RWPE1 (cell line): ENCODE results near the gene SPINK14.
A peak's percentile ranks its signal among the peaks of the same experiment; 100 is the strongest.

ENCODE experiments used
- CTCF ChIA-PET: fragments of 350-600 bp; sonication (Branson Sonifier 250); formaldehyde crosslinking; extraction: SDS; loops from one replicate; lab custom pipeline; 2021; lab: Yijun Ruan, JAX
- POLR2A ChIA-PET: fragments of 400-600 bp; formaldehyde crosslinking; extraction: SDS; loops from one replicate; lab custom pipeline; 2020; ENCODE audit warnings: antibody characterized with exemption; ENCODE audit not compliant: low non-redundant PET; lab: Yijun Ruan, JAX
- DNase-seq: peaks from one replicate; pipeline ENCODE4 v3.0.0; 2012; ENCODE audit warnings: low spot score
- H3K27ac ChIP-seq: fragments of 450-650 bp; 2 replicates; pipeline ENCODE4 v1.5.1; 2017
- CTCF ChIP-seq: fragments of 450-650 bp; conservative IDR thresholded peaks from 2 replicates; pipeline ENCODE4 v1.5.1; 2017; ENCODE audit warnings: low read depth, mild to moderate bottlenecking

Gene SPINK14

GRCh38 chr5:148179234-148179824 is 11.0 kb downstream of the SPINK14 start:
- peak; percentile 34 for DNase-seq
- CTCF ChIA-PET: interaction anchor here (0.5 to 2.1 kb wide), 7 partner anchors 15 to 552 kb away, joined by 3 to 10 read pairs (median 5); no protein-coding TSS in a partner anchor
- POLR2A ChIA-PET: no interaction called here
- no peak overlapping the region for H3K27ac ChIP-seq
- peak; percentile 90 for TF ChIP-seq CTCF

- H3K27ac ChIP-seq: no peak overlapping the region
- ChIA-PET CTCF (interaction anchor here (0.6 to 1.3 kb wide), 6 partner anchors 9 to 786 kb away, joined by 3 to 8 read pairs (median 4); no protein-coding TSS in a partner anchor), POLR2A (no interaction called here)
- DNase-seq: peak; percentile 67
- TF ChIP-seq CTCF: no peak
Measured at GRCh38 chr5:148186248-148187003, 18.1 kb downstream of the SPINK14 start.

- no peak for DNase-seq
- no peak overlapping the region for H3K27ac ChIP-seq
- CTCF ChIA-PET: no interaction called here
- no peak for TF ChIP-seq CTCF
- POLR2A ChIA-PET: no interaction called here
Measured at GRCh38 chr5:148191010-148191409, 22.7 kb downstream of the SPINK14 start.

GRCh38 chr5:148193202-148193601 is 24.9 kb downstream of the SPINK14 start:
- no peak overlapping the region for H3K27ac ChIP-seq
- ChIA-PET POLR2A (no interaction called here), CTCF (no interaction called here)
- no peak for TF ChIP-seq CTCF
- DNase-seq: no peak

DNA sequence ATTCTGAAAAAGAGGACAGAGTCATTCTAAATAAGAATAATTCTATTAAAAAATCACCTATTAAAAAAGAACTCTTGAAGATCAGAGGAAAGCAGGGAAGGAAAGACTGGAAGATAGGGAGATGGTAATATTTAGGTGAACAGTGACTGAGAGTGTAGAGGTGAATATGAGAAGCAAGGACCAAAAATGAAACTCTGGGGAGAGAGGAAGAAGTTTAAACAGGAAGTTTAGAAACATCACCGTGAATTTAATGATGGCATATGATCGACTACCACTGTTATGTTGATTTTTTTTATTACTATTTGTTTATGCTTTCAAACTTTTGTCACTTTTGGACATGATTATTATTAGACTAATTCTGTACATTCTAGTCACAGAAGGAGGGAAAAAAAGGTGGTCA is 32.8 kb downstream of the SPINK14 start:
- no peak for TF ChIP-seq CTCF
- no peak overlapping the region for H3K27ac ChIP-seq
- POLR2A ChIA-PET: no interaction called here
- CTCF ChIA-PET: no interaction called here
- no peak for DNase-seq

DNA sequence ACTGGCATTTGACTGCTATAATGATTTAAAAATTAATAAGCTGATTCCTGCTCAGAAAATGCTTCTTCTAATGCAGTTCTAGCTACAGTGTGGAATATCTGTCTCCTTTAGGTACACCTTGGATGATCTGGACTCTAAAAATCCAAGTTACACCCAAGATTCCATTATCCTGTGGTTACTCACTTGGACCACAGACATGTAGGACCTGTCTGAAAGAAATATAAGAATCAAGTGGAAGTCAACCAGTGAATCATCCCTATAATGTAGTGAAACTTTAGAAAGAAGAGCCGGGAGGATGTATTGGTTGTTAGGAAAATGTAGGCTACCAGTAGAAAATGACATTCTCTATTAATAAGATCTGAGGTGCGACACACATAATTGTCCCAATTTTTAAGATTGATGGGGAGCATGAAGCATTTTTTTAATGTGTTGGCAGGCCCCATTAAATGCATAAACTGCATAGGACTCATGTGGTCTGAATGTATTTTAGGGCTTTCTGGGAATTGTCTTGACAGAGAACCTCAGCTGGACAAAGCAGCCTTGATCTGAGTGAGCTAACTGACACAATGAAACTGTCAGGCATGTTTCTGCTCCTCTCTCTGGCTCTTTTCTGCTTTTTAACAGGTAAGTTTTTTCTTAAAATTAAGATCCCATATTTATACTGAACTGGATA is 34.3 kb downstream of the SPINK14 start, which contains the start of gene SPINK6:
Gene SPINK6, plus strand, starts transcription at position 512 of the 673 bp plus-strand sequence. Its CDS starts 55 bp downstream, at position 567.
- peak; percentile 66 for DNase-seq
- ChIA-PET POLR2A (interaction anchor here (0.8 kb wide), 1 partner anchor 868 kb away, joined by 3 read pairs; no protein-coding TSS in a partner anchor), CTCF (no interaction called here)
- no peak for TF ChIP-seq CTCF
- H3K27ac ChIP-seq: peak within 1 kb of the TSS; percentile 73
